ENCODE measurements around the gene PAX4.

Gene PAX4, protein sequence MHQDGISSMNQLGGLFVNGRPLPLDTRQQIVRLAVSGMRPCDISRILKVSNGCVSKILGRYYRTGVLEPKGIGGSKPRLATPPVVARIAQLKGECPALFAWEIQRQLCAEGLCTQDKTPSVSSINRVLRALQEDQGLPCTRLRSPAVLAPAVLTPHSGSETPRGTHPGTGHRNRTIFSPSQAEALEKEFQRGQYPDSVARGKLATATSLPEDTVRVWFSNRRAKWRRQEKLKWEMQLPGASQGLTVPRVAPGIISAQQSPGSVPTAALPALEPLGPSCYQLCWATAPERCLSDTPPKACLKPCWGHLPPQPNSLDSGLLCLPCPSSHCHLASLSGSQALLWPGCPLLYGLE

DNA sequence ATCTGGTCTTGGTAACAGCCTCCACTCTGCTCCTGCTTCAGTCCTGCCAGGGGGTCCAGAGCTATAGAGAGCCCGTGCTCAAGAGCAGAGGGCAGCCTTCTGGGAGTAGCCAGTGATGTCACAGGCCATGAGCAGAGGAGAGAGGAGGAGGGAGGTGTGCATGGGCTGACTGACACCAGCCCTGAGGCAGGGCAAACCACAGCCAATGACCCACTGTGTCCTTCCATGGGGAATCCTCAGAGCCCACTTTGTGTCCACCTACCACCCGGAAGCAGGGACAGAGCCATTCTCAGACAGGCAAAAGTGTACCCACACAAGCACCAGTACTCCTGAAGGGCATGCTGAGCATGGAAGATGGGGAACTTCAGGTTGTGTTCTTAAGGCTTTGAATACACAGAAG lies at the start of gene PAX4:
PAX4 (minus strand) TSS at position 101 of the 400 bp plus-strand sequence. CDS start 2,214 bp downstream, outside the sequence.
- TF ChIP-seq CTCF (conservative IDR thresholded peaks at IDR 0.05; ENCODE audit: low read depth, low read length) = no peak
- no peak for DNase-seq (ENCODE audit: low read depth)
- H3K4me3 ChIP-seq (ENCODE audit: low read depth, low read length) = no peak within 1 kb of the TSS

- TF ChIP-seq CTCF (conservative IDR thresholded peaks at IDR 0.05; ENCODE audit: low read depth, low read length) = no peak
- no peak overlapping the region for H3K4me3 ChIP-seq (ENCODE audit: low read depth, low read length)
- DNase-seq (ENCODE audit: low read depth) = peak; percentile 58
Observed at GRCh38 chr7:127667017-127667670, 49.2 kb upstream of the PAX4 start.

GRCh38 chr7:127666602-127667001 lies 48.7 kb upstream of the PAX4 start:
- H3K4me3 ChIP-seq (ENCODE audit: low read depth, low read length) = no peak overlapping the region
- no peak for TF ChIP-seq CTCF (conservative IDR thresholded peaks at IDR 0.05; ENCODE audit: low read depth, low read length)
- no peak for DNase-seq (ENCODE audit: low read depth)

DNA sequence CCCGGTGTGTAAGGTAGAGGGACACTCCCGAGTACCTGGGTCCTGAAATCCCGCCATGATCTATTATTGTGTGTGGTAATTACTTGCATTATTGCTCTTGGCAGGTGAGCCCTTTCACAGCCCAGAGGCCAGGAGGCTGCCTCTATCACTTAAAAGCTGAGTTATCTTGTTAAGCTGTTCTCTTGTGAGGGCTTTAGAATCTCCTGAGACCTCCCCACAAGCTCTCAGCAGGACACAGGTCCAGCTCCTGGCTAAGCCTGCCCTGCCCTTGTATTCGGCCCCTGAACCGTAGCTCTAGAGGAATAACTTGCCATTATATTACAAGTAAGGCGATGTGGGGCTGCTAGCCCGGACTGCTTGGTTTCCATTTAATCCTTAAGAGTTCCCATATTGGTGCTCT lies 48.0 kb upstream of the PAX4 start:
- no peak for DNase-seq (ENCODE audit: low read depth)
- no peak for TF ChIP-seq CTCF (conservative IDR thresholded peaks at IDR 0.05; ENCODE audit: low read depth, low read length)
- H3K4me3 ChIP-seq (ENCODE audit: low read depth, low read length) = no peak overlapping the region

GRCh38 chr7:127658970-127659630 lies 41.2 kb upstream of the PAX4 start:
- DNase-seq (ENCODE audit: low read depth) = no peak
- no peak for TF ChIP-seq CTCF (conservative IDR thresholded peaks at IDR 0.05; ENCODE audit: low read depth, low read length)
- no peak overlapping the region for H3K4me3 ChIP-seq (ENCODE audit: low read depth, low read length)

DNA sequence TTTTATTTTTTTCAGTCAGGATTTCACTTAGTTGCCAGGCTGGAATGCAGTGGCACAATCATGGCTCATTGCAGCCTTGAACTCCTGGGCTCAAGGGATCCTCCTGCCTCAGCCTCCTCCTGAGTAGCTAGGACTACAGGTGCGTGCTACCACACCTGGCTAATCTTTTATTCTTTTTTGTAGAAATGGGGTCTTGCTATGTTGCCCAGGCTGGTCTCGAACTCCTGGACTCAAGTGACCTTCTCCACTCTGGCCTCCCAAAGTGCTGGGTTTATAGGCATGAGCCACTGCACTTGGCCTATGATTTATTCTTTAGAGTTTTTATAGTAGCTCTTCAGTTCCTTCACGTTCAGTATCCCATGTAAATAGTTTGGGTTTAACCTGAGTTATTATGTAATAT lies 39.6 kb upstream of the PAX4 start:
- H3K4me3 ChIP-seq (ENCODE audit: low read depth, low read length) = no peak overlapping the region
- no peak for DNase-seq (ENCODE audit: low read depth)
- no peak for TF ChIP-seq CTCF (conservative IDR thresholded peaks at IDR 0.05; ENCODE audit: low read depth, low read length)

Data from choroid plexus epithelial cell (primary cell).